ENCODE measurements around the gene ALPI. TPM values are rescaled to one million over a fixed set of nuclear protein-coding genes. Genes with fewer than 3 reads are reported as not detected.

Gene ALPI
- total RNA-seq, 2 experiments from 2014 or later = not detected

DNA sequence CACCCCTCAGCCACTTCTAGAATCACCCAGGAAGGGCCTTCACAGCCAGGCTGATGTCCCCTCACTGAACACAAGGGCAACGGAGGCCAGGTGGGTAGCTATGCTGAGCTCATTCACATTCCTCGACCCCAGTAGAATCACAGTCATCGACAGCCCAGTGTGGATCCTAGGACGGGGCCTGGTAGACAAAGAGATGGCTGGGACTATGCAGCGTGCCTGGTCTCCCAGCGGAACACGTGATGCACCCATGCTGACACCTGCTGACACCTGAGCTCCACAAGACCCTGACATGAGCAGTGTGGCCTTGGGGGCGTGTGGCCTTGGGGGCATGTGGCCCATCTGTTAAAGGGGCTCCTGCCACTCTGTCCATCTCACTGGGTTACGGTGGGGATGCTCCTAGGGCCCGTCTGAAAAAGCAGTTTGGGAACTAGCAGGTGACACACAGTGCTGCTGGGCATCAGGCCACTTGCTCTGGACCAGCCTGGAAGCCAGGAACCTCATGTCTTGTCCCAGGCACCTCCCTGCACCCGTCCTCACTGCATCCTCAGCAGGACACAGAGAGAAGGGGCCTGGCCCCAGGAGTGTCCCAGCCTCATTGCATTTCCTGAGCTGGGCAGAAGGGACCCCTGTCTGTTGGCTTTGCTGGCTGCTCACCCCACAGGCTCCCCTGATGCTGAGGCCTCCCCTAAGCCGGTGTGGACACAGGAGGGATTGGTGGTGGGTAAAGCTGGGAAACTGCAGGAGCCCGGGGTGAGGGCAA lies 22.0 kb downstream of the ALPI start:
- POLR2A ChIA-PET = no interaction called here
- no peaks in the 10 kb centered on the region for H3K36me3 ChIP-seq (ENCODE audit: insufficient read depth, low read length)
- H3K9me2 ChIP-seq (ENCODE audit: insufficient read depth, low read length) = no peaks in the 10 kb centered on the region
- no peaks in the 10 kb centered on the region for H3K79me2 ChIP-seq (ENCODE audit: insufficient read depth, low read depth, low read length)
- TF ChIP-seq, protein P1, sequence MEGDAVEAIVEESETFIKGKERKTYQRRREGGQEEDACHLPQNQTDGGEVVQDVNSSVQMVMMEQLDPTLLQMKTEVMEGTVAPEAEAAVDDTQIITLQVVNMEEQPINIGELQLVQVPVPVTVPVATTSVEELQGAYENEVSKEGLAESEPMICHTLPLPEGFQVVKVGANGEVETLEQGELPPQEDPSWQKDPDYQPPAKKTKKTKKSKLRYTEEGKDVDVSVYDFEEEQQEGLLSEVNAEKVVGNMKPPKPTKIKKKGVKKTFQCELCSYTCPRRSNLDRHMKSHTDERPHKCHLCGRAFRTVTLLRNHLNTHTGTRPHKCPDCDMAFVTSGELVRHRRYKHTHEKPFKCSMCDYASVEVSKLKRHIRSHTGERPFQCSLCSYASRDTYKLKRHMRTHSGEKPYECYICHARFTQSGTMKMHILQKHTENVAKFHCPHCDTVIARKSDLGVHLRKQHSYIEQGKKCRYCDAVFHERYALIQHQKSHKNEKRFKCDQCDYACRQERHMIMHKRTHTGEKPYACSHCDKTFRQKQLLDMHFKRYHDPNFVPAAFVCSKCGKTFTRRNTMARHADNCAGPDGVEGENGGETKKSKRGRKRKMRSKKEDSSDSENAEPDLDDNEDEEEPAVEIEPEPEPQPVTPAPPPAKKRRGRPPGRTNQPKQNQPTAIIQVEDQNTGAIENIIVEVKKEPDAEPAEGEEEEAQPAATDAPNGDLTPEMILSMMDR (conservative IDR thresholded peaks at IDR 0.05; ENCODE audit: low read length) = no peak
- no peak for TF ChIP-seq EZH2phosphoT487 (IDR thresholded peaks at IDR 0.05; ENCODE audit: borderline replicate concordance, low read depth, low read length)
- CTCF ChIA-PET (ENCODE audit: unreplicated experiment) = interaction anchor here (1.2 kb wide), 1 partner anchor 13 kb away, joined by 3 read pairs; no protein-coding TSS in a partner anchor
- BruUV-seq (replicated peaks) = no TSS peak
- H3K9me3 ChIP-seq (ENCODE audit: low read length) = no peaks in the 10 kb centered on the region
- H3K4me1 ChIP-seq (ENCODE audit: insufficient read depth, low read length, poor library complexity, severe bottlenecking) = no peaks in the 10 kb centered on the region
- no peak overlapping the region for H3K27ac ChIP-seq (ENCODE audit: low read depth, low read length, poor library complexity, severe bottlenecking)
- DNase-seq (ENCODE audit: low spot score) = no peak
- H3K4me3 ChIP-seq (ENCODE audit: low read depth, low read length, poor library complexity, severe bottlenecking) = no peak overlapping the region
- intact Hi-C loops (cut with micrococcal nuclease; ENCODE audit: unreplicated experiment) = no loop called here
- H2AFZ ChIP-seq (ENCODE audit: low read length) = no peak overlapping the region
- no peaks in the 10 kb centered on the region for H4K20me1 ChIP-seq (ENCODE audit: insufficient read depth, low read length)
- H3K4me2 ChIP-seq (ENCODE audit: low read length) = no peak overlapping the region

DNA sequence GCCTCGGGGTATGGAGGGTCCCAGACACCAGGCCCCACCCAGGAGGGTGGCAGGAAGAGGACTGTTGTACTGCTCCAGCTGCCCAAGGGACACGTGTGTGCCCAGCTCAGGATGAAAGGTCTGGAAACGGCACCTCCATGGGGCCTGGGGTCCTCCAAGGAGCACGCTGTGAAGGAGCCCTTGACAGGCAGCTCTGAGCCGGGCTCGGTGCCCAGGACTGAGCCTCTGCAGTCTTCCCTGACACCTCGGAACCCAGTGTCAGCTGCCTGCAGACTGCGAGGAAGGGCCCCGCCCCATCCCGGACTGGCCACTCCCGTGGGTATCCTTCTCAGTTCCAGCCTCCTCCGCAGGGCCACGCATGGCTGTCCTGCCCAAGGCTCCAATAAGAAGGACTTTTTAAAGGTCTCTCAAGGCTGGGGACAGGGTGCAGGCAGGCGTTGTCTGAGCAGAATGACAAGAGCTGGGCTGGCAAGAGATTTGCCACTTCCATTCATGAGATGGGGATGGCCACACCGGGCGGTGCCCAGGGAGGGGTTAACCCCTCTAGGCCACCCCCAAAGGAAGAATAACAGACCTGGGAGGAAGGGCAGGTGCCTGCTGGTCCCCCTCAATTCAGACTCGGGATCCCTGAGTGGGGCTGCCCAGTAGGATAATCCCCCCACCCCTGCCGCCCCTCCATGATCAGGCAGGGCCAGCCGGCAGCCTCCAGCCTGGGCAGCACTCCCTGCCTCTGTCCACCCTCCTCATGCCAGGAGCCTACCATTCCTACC lies 22.8 kb downstream of the ALPI start:
- no peak overlapping the region for H3K27ac ChIP-seq (ENCODE audit: low read depth, low read length, poor library complexity, severe bottlenecking)
- no peaks in the 10 kb centered on the region for H3K4me1 ChIP-seq (ENCODE audit: insufficient read depth, low read length, poor library complexity, severe bottlenecking)
- H3K9me2 ChIP-seq (ENCODE audit: insufficient read depth, low read length) = no peaks in the 10 kb centered on the region
- H3K4me3 ChIP-seq (ENCODE audit: low read depth, low read length, poor library complexity, severe bottlenecking) = no peak overlapping the region
- BruUV-seq (replicated peaks) = no TSS peak
- intact Hi-C loops (cut with micrococcal nuclease; ENCODE audit: unreplicated experiment) = no loop called here
- no peak overlapping the region for H2AFZ ChIP-seq (ENCODE audit: low read length)
- no peaks in the 10 kb centered on the region for H3K9me3 ChIP-seq (ENCODE audit: low read length)
- no peaks in the 10 kb centered on the region for H3K36me3 ChIP-seq (ENCODE audit: insufficient read depth, low read length)
- no peak overlapping the region for H3K4me2 ChIP-seq (ENCODE audit: low read length)
- no peaks in the 10 kb centered on the region for H3K79me2 ChIP-seq (ENCODE audit: insufficient read depth, low read depth, low read length)
- H4K20me1 ChIP-seq (ENCODE audit: insufficient read depth, low read length) = no peaks in the 10 kb centered on the region
- ChIA-PET CTCF (ENCODE audit: unreplicated experiment) (no interaction called here), POLR2A (no interaction called here)
- DNase-seq (ENCODE audit: low spot score) = no peak
- TF ChIP-seq EZH2phosphoT487 (IDR thresholded peaks at IDR 0.05; ENCODE audit: borderline replicate concordance, low read depth, low read length) = no peak
- TF ChIP-seq, protein P1 (conservative IDR thresholded peaks at IDR 0.05; ENCODE audit: low read length) = no peak

Measured in OCI-LY7 (cell line).